NCI-H345 (cell line): ENCODE data around the gene SPATA24.
"Not testable (repeated sequence)": the region's sequence is repeated elsewhere in the genome, so short reads cannot be mapped to it uniquely, and the experiment has no call there.

Experiments
- DNase-seq: peaks from one replicate; lab custom pipeline; 2025; lab: John Stamatoyannopoulos, UW

Gene SPATA24

GRCh38 chr5:139416651-139417050 is 12.8 kb upstream of the SPATA24 start:
- no peak for DNase-seq

DNA sequence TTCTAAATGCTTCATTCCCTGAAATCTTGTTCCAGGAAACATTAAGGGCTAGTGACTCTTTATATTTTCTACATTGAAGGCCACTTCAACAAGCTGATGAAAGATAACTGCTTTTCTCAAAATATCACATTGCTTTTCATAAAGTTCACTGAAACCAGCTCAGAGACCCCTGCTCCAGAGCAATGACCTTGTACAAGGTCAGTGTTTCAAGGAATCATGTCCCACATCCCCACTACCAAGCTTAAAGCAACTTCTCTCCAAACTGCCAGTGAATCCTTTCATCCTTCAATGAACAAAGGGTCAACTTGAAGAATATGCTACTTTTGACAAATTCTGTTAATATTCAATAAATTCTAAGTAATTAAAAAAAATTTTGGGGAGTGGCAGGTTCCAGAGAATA is 12.0 kb upstream of the SPATA24 start:
- no peak for DNase-seq

- DNase-seq: peak; percentile 96
Observed at GRCh38 chr5:139415221-139415861, 11.5 kb upstream of the SPATA24 start.

- DNase-seq: peak; percentile 47
Observed at GRCh38 chr5:139414581-139415130, 10.8 kb upstream of the SPATA24 start.

GRCh38 chr5:139413963-139414362 is 10.1 kb upstream of the SPATA24 start:
- no peak for DNase-seq

GRCh38 chr5:139413153-139413552 is 9.3 kb upstream of the SPATA24 start:
- no peak for DNase-seq

DNA sequence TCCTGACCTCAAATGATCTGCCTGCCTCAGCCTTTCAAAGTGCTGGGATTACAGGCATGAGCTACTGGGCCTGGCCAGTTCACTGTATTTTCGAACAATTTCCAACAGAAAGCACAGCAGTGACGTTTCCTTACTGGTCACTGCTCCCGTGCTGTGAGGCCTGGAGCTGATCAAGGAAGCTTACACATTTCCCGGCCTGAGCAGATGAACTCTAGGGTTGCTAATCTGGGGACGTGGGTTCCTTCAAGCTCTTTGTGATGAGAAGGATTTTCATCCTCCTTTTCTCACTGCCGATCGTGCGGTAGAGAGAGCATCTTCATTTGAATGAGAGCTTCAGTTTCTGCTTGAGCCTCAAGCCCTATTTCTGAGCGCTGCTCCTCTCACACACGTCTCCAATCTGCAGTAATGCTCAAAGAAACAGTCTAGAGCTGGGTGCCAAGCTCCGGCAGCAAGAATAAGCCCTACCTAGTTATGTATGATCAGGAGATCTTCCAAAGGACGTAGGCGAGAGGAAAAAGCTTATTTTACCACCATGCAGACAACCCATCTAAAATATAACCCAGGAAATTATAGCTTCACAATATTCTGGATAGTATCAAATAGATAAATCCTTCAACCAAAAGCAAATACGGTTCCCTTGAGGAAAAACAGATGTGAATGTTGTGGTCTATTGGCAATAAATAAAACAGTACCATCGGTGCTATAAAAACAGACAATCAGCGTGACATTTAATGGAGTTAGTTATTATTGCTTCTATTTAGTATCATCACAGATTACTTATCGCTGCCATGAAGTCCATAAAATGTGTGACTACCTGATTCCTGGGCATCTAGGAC is 7.3 kb upstream of the SPATA24 start:
- no peak for DNase-seq

DNA sequence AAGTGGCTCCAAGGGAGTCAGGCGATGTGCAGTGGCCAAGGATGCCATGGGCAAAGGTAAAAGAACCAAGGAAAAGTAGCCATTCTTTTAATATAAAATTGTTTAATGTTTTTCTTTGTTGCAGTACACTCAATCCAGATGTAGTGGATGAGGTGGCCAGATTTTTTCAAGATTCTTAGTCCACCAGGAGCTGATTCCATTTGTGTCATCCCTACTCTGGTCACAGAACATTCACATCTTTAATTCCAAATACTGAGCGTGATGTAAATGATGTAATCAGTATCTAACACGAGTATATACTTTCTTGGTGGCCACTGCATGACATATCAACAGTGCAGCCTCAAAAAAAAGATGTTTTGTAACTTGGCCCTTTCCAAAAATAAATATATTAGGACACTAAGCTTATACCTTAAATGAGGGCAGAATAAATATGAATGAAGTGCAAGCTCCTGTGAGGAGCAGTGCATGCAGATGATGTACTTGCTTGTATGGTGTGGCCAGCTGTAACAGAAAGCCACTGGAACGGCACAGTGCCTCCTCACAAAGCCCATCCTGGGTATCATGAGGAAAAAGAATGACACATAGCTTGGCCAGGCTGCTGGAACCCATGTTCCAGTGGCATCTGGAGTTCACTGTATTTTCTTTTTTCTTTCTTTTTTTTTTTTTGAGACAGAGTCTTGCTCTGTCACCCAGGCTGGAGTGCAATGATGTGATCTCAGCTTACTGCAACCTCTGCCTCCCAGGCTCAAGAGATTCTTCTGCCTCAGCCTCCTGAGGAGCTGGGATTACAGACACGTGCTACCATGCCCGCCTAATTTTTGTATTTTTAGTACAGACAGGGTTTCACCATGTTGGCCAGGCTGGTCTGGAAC is 6.5 kb upstream of the SPATA24 start:
- DNase-seq: no peak

DNA sequence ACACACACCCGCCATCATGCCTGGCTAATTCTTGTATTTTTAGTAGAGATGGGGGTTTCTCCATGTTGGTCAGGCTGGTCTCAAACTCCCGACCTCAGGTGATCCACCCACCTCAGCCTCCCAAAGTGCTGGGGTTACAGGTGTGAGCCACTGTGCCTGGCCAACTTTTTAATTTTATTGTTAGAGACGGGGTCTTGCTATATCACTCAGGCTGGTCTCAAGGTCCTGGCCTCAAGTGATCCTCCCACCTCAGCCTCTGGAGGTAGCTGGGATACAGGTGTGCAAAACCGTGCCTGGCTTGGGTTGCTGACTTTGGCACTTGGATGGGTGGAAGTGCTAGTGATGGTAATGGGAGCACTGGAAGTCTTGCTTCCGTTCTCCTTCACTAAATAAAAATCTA is 5.2 kb upstream of the SPATA24 start:
- DNase-seq: not testable (repeated sequence)

DNA sequence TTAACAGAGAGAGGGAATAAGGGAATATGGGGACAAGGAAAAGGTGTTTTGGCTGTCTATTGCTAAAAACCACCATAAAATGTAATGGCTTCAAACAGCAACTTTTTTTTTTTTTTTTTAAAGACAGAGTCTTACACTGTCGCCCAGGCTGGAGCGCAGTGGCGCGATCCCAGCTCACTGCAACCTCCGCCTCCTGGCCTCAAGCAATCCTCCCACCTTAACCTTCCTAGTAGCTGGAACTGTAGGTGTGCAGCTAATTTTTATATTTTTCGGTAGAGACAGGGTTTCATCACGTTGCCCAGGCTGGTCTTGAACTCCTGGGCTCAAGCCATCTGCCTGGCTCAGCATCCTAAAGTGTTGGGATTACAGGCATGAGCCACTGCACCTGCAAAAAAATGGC is 4.3 kb upstream of the SPATA24 start:
- DNase-seq: no peak

DNA sequence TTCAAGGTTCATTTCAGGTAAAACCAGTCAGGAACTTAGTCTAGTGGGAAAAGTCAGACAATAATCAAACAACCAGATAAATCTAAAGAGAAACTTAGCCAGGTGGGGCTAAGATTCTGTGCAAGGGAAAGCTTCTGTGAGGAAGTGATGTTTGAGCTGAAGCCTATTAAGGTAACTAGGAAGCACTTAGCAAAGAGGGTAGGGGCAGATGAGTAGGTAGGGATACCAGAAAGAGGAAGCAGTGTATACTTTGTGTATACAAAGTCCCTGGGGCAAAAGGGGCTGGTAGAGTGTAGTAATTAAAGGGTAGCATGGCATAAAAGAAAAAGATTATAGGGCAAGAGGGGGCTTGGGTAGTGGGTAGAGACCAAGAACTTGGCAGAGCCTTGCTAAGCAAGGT is 3.6 kb upstream of the SPATA24 start:
- no peak for DNase-seq

DNA sequence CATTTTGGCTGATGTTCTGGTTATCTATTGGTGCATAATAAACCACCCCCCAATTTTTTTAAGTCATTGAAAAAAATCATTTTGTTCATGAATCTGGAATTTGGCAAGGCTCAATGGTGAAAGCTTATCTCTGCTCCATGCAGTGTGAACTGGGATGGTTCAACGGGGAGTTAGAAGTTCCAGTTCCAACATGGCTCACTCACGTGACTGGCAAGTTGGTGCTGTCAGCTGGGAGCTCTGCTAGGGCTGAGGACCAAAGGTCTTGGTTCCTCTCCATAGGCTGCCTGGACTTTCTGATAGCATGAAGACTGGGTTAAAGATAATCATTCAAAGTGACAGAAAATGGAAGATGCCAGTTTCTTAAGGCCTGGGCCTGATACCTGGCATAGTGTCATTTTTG is 3.1 kb upstream of the SPATA24 start:
- DNase-seq: no peak

DNA sequence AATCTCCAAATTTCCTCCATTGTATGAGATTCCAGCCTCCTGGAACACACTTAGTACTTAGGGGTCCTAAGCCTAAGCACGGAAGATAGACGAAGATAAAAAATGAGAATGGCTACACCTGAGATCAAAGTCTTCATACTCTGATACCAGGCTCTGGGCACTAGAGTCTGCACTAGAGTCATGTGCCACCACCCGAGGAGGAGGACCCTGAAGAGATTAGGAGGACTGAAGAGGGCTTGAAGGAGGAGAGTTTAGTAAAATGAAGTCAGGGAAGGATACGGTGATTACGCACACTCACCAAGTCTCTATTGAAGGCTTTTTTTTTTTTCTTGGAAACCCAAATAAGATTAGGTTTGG is 573 bp upstream of the SPATA24 start:
- no peak for DNase-seq

GRCh38 chr5:139403418-139403786 is 487 bp downstream of the SPATA24 start:
- no peak for DNase-seq

DNA sequence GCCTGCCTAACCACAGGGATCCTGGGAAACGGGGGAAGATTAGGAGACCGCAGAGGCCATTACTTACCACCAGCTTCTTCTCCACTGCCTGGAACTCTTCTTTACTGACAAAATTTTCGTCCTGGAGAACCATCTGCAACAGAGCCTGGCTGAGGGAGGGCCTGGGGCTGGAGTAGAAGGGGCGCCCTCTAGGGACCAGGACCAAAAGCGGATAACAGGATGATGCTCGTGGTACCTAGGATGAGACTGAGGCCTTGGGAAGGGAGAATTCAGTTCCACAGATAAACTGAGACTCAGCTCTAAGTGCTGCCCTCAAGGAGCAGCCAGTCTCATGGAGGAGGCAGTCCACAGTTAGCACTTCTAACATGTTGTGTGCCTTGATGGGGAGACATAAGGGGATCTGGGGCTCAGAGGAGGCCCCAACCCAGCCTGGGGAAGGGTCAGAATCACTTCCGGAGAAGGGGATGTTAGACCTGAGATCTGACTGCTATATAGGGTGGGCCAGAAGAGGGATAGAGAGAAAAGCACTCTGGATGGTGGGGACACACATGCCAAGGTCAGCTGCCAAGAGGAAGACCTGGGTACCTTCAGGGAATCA is 1.2 kb downstream of the SPATA24 start:
- peak; percentile 37 for DNase-seq

DNA sequence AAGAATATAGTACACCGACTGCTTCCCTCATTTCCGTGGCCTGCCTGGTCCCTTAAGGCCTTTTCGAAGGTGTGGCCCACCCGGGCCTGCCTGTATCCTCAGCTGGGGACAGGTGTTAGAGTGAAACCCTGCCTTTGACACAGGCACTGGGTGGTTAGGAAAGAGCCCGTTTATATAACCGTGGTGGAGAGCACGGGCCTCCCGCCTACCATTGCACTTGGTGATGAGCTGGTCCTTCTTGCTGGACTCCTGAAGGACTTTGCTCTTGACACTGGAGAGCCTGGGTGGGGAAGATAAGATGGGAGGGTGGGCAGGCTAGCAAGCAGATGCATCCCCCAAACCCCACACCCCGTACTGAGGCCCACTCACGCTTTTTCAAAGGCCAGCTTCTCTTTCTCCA is 2.3 kb downstream of the SPATA24 start:
- DNase-seq: no peak

DNA sequence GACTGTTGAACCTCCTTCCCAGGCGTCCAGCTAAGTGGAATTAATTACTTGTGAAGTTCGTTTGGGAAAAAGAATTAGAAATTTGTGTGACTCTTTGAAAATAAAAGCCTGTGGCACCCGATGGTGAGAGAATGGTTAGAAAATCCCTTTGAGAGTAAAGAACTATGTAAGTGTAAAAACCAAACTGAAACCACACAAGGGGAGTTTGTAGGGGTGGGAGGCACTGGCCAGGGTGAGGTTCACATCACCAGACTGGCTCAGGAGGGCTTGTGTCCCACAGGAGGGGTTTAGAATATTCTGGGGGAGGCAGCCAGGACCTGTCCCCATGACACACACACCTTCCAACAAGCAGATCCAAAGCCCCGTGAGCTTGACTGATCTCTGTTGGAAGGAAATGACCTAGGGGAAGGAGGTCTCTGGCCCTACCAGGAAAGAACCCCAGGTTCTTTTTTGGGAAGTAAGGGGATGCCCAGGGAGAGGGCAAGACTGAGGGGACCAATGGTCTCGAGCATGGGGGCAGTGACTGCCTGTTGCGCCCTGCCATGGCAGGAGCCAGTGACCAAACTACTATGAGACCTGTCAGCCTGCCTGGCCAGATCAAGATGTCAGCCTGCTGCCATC is 4.3 kb downstream of the SPATA24 start:
- DNase-seq: no peak

- DNase-seq: peak; percentile 31
Observed at GRCh38 chr5:139397921-139398320, 6.0 kb downstream of the SPATA24 start.

DNA sequence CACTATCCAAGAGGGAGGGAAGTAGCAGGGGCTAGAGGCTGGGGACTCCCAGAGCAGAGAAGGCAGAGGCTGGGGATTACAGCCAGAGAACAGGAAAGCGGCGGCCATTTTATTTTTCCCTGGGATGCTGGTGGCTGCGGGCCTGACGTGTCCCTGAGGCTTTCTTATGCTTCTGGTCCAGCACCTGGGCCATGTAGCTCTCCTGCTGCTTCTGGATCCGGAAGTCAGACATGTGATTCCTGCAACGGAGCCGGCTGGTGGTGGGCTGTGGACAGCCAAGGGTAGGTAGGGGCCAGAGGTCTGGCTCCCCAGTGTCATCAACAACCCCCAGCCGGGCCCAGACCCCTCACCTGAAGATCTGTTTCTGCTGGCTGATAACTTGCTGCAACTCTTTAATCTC is 7.2 kb downstream of the SPATA24 start:
- no peak for DNase-seq

GRCh38 chr5:139395844-139396640 is 7.8 kb downstream of the SPATA24 start:
- DNase-seq: no peak
